Hepatocyte (in vitro differentiated cells): ENCODE measurements around the gene DLG2.

Source experiments
- CTCF ChIP-seq: fragments of 200-600 bp; sonication (generic); IDR thresholded peaks from 2 replicates; pipeline ENCODE4 v1.5.1; 2016; ENCODE audit warnings: antibody characterized with exemption, mild to moderate bottlenecking; ENCODE audit not compliant: poor library complexity
- EZH2phosphoT487 ChIP-seq: fragments of 200-600 bp; sonication (generic); IDR thresholded peaks from one replicate; pipeline ENCODE4 v1.6.1; 2018; ENCODE audit warnings: antibody characterized with exemption, mild to moderate bottlenecking, low read depth, moderate library complexity; ENCODE audit not compliant: unreplicated experiment, severe bottlenecking

GRCh38 chr11:84799112-84799511 lies 828.0 kb downstream of the DLG2 start:
- TF ChIP-seq CTCF (no peak), EZH2phosphoT487 (no peak)
